GM12801 (cell line): ENCODE measurements around the gene COIL.

Experiments
- CTCF ChIP-seq: IDR thresholded peaks from one replicate; pipeline ENCODE4 v1.5.1; 2011; ENCODE audit warnings: control low read depth; ENCODE audit not compliant: insufficient read length; ENCODE audit errors: extremely low read depth

COIL gene

GRCh38 chr17:56909742-56910508, 50.9 kb downstream of the COIL start:
- TF ChIP-seq CTCF, result no peak

- TF ChIP-seq CTCF, result no peak
Measured at GRCh38 chr17:56908001-56908542, 52.8 kb downstream of the COIL start.

GRCh38 chr17:56903560-56903959, 57.3 kb downstream of the COIL start:
- no peak for TF ChIP-seq CTCF

- no peak for TF ChIP-seq CTCF
Measured at GRCh38 chr17:56902348-56902747, 58.5 kb downstream of the COIL start.

- no peak for TF ChIP-seq CTCF
Measured at GRCh38 chr17:56899403-56899802, 61.4 kb downstream of the COIL start.

GRCh38 chr17:56898874-56899273, 62.0 kb downstream of the COIL start:
- no peak for TF ChIP-seq CTCF

- TF ChIP-seq CTCF, result no peak
Measured at GRCh38 chr17:56897646-56898424, 63.0 kb downstream of the COIL start.
